Testis (tissue), 3 donors: ENCODE measurements around the gene PPFIBP1. TPM values are rescaled to one million over a fixed set of nuclear protein-coding genes. Genes with fewer than 3 reads are reported as not detected.
"Not testable (repeated sequence)": the region's sequence is repeated elsewhere in the genome, so short reads cannot be mapped to it uniquely, and the experiment has no call there.

Experiments used
- DNase-seq: peaks from one replicate; pipeline ENCODE4 v3.0.0-alpha.2; 2019
- H3K27ac ChIP-seq, 2 donors: fragments of 200-600 bp; sonication (generic); one replicate each; pipeline ENCODE4 v1.5.1; 2019
- H3K27me3 ChIP-seq: fragments of 200-600 bp; sonication (generic); one replicate; pipeline ENCODE4 v1.5.1; 2019
- H3K36me3 ChIP-seq: fragments of 200-600 bp; sonication (generic); one replicate; pipeline ENCODE4 v1.5.1; 2017; ENCODE audit warnings: low read depth; ENCODE audit errors: missing control alignments
- H3K4me1 ChIP-seq: fragments of 200-600 bp; sonication (generic); one replicate; pipeline ENCODE4 v1.5.1; 2019
- H3K4me3 ChIP-seq, 2 donors: fragments of 200-600 bp; sonication (generic); one replicate each; pipeline ENCODE4 v1.5.1; 2017 to 2019
- H3K9me3 ChIP-seq: fragments of 200-600 bp; sonication (generic); one replicate; pipeline ENCODE4 v1.5.1; 2017
- CTCF ChIP-seq, 3 experiments: fragments of 450-650 bp in 2 of 3; fragments of 200-600 bp in 1 of 3; sonication (generic) in 1 of 3; IDR thresholded peaks; one replicate each; pipeline ENCODE4 v1.5.1; 2016 to 2019; ENCODE audit warnings: antibody characterized with exemption in 3 of 3, mild to moderate bottlenecking in 2 of 3, moderate library complexity in 1 of 3
- POLR2A ChIP-seq: fragments of 450-650 bp; IDR thresholded peaks from one replicate; pipeline ENCODE4 v1.6.1; 2017; ENCODE audit warnings: antibody characterized with exemption, mild to moderate bottlenecking, moderate library complexity
- WGBS, 2 donors: methylation state at CpG; one replicate each; pipeline ENCODE4 v1.1.5; 2018; 5-methylcytosine and 5-hydroxymethylcytosine counted together
- intact Hi-C: fragments of 100-400 bp; cut with DNase I; formaldehyde crosslinking; loops from one replicate; pipeline ENCODE4 v1.15.1; 2023; ENCODE audit warnings: low total_unique reads
- polyA plus RNA-seq: library from polyadenylated mRNA; stranded (reverse); fragments of 350-450 nt; fragmentation: Illumina TruSeq; extraction: RNeasy Lipid Tissue Mini Kit (QIAGEN cat#74804); gene quantifications from one replicate; pipeline ENCODE4 v1.2.3, GENCODE V29; 2014; ENCODE audit warnings: low read depth, low replicate concordance; ENCODE audit not compliant: insufficient read depth
- total RNA-seq, 2 donors: library from RNA; depleted of rRNA; stranded (reverse); fragments of >200 nt; gene quantifications; one replicate each; pipeline ENCODE4 v1.2.3, GENCODE V29; 2016

Gene PPFIBP1
- total and polyA plus RNA-seq, 3 donors from 2014 or later: 33.4 to 87.8 (median 75.3) TPM

GRCh38 chr12:27585739-27586265 is 61.8 kb downstream of the PPFIBP1 start:
- Histone ChIP-seq H3K27ac (peak overlapping the region; percentile 53 to 86), H3K4me1 (peaks cover 14% of the 10 kb centered on the region), H3K4me3 (no peak overlapping the region), H3K9me3 (no peaks in the 10 kb centered on the region), H3K27me3 (no peaks in the 10 kb centered on the region), H3K36me3 (no peaks in the 10 kb centered on the region)
- TF ChIP-seq CTCF (IDR thresholded peaks at IDR 0.05): no peak
- TF ChIP-seq POLR2A: no peak
- no peak for DNase-seq
- intact Hi-C loops: no loop called here
- WGBS, 2 donors: 68 to 78% methylated on average over 3 of the region's 3 CpGs

GRCh38 chr12:27588075-27588730 is 64.2 kb downstream of the PPFIBP1 start:
- DNase-seq, H3K27me3 ChIP-seq, H3K27ac ChIP-seq, H3K9me3 ChIP-seq, intact Hi-C loops, H3K4me3 ChIP-seq, H3K36me3 ChIP-seq, H3K4me1 ChIP-seq: not testable (repeated sequence)
- 67 to 70% methylated on average over 2 of the region's 2 CpGs for WGBS, 2 donors

- intact Hi-C loops: no loop called here
- Histone ChIP-seq H3K27ac (no peak overlapping the region), H3K27me3 (no peaks in the 10 kb centered on the region), H3K36me3 (no peaks in the 10 kb centered on the region), H3K9me3 (no peaks in the 10 kb centered on the region), H3K4me1 (peaks cover 4% of the 10 kb centered on the region), H3K4me3 (no peak overlapping the region)
- no peak for TF ChIP-seq POLR2A
- no peak for TF ChIP-seq CTCF (IDR thresholded peaks at IDR 0.05)
- DNase-seq: no peak
- WGBS, 2 donors: 66 to 79% methylated on average over 4 of the region's 4 CpGs
Observed at GRCh38 chr12:27588776-27589175, 64.8 kb downstream of the PPFIBP1 start.

- TF ChIP-seq CTCF (IDR thresholded peaks at IDR 0.05) (no peak), POLR2A (no peak)
- WGBS, 2 donors: 92 to 98% methylated on average over 4 of the region's 4 CpGs
- Histone ChIP-seq H3K4me3 (no peak overlapping the region), H3K9me3 (no peaks in the 10 kb centered on the region), H3K36me3 (no peaks in the 10 kb centered on the region), H3K27ac (no peak overlapping the region), H3K27me3 (no peaks in the 10 kb centered on the region), H3K4me1 (no peaks in the 10 kb centered on the region)
- intact Hi-C loops: no loop called here
- DNase-seq: no peak
Observed at GRCh38 chr12:27589419-27589818, 65.4 kb downstream of the PPFIBP1 start.

GRCh38 chr12:27591698-27592097 is 67.7 kb downstream of the PPFIBP1 start:
- DNase-seq, H3K36me3 ChIP-seq, H3K27me3 ChIP-seq, intact Hi-C loops, H3K27ac ChIP-seq, H3K4me3 ChIP-seq, H3K4me1 ChIP-seq, H3K9me3 ChIP-seq: not testable (repeated sequence)
- 97% methylated on average over 3 of the region's 3 CpGs for WGBS, 2 donors

GRCh38 chr12:27592548-27592947 is 68.5 kb downstream of the PPFIBP1 start:
- intact Hi-C loops: no loop called here
- Histone ChIP-seq H3K9me3 (no peaks in the 10 kb centered on the region), H3K4me3 (no peak overlapping the region), H3K4me1 (peaks cover 7% of the 10 kb centered on the region), H3K27me3 (no peaks in the 10 kb centered on the region), H3K27ac (no peak overlapping the region), H3K36me3 (no peaks in the 10 kb centered on the region)
- DNase-seq: no peak
- TF ChIP-seq CTCF (IDR thresholded peaks at IDR 0.05) (no peak), POLR2A (no peak)
- WGBS, 2 donors: 67 to 80% methylated on average over 5 of the region's 5 CpGs
